Calu3 (cell line): ENCODE measurements around the gene GBX2. TPM values are rescaled to one million over a fixed set of nuclear protein-coding genes. Genes with fewer than 3 reads are reported as not detected.

Experiments used
- BruUV-seq: library from RNA; stranded (reverse); fragments of 400-500 nt; replicated peaks from 2 replicates; lab custom pipeline; 2021; lab: Mats Ljungman, UMichigan
- CTCF ChIA-PET: fragments of 300-600 bp; sonication (Branson Sonifier 250); formaldehyde crosslinking; loops from one replicate; lab custom pipeline; 2022; ENCODE audit warnings: antibody characterized with exemption; lab: Charles Lee
- DNase-seq: peaks from one replicate; pipeline ENCODE4 v3.0.0; 2022
- H3K27ac Mint-ChIP-seq: one replicate; pipeline ENCODE4 v1.8.0; 2022; ENCODE audit warnings: mixed read lengths; ENCODE audit not compliant: unreplicated experiment
- H3K27me3 Mint-ChIP-seq: one replicate; pipeline ENCODE4 v1.8.0; 2022; ENCODE audit warnings: mixed read lengths; ENCODE audit not compliant: unreplicated experiment
- H3K36me3 Mint-ChIP-seq: one replicate; pipeline ENCODE4 v1.8.0; 2022; ENCODE audit warnings: mild to moderate bottlenecking, moderate library complexity, mixed read lengths; ENCODE audit not compliant: insufficient read depth, unreplicated experiment
- H3K4me1 Mint-ChIP-seq: one replicate; pipeline ENCODE4 v1.8.0; 2022; ENCODE audit warnings: mild to moderate bottlenecking, low read depth, mixed read lengths; ENCODE audit not compliant: unreplicated experiment
- H3K4me3 Mint-ChIP-seq: one replicate; pipeline ENCODE4 v1.8.0; 2022; ENCODE audit warnings: mild to moderate bottlenecking, low read depth, moderate library complexity, mixed read lengths; ENCODE audit not compliant: unreplicated experiment
- H3K9me3 Mint-ChIP-seq: one replicate; pipeline ENCODE4 v1.8.0; 2022; ENCODE audit warnings: low read depth, mixed read lengths; ENCODE audit not compliant: unreplicated experiment
- CTCF ChIP-seq: fragments of 200-600 bp; IDR thresholded peaks from one replicate; pipeline ENCODE4 v1.8.0; 2022; ENCODE audit warnings: antibody characterized with exemption; ENCODE audit not compliant: unreplicated experiment
- intact Hi-C: fragments of 100-400 bp; cut with micrococcal nuclease; formaldehyde crosslinking; loops from one replicate; pipeline ENCODE4 v1.10.0; 2022; ENCODE audit not compliant: unreplicated experiment
- total RNA-seq: library from RNA; stranded (reverse); gene quantifications from 2 replicates; pipeline ENCODE4 v1.2.3, GENCODE V29; 2022

GBX2 gene
- total RNA-seq, 1 experiment from 2014 or later: 2.4 TPM

DNA sequence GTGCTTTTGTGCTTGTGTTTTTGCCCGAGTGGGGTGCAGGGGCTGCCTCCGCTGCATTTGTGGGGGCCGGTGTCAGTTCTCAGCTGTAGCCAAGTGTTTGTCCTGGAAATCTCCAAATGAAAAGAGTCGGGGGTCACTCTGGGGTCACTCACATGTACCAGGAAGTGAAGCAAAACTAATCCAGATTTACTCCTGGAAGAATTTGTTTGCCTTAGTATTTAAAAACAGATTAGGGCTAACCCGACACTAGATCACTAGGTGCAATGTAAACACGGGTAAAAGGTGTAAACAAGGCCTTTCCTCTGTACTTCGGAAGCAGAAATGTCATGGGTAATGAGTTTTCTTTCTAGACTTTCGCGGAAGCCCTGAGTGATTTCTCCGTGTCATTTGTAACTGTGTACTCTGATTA, 50.3 kb downstream of the GBX2 start:
- Mint-ChIP-seq H3K36me3 (peaks cover 8% of the 10 kb centered on the region), H3K27ac (no peak overlapping the region), H3K4me1 (peaks cover 23% of the 10 kb centered on the region), H3K27me3 (no peaks in the 10 kb centered on the region), H3K9me3 (no peaks in the 10 kb centered on the region), H3K4me3 (no peak overlapping the region)
- no TSS peak for BruUV-seq
- no peak for DNase-seq
- intact Hi-C loops: no loop called here
- CTCF ChIA-PET: no interaction called here
- TF ChIP-seq CTCF: no peak

- BruUV-seq: no TSS peak
- Mint-ChIP-seq H3K9me3 (no peaks in the 10 kb centered on the region), H3K4me1 (peaks cover 28% of the 10 kb centered on the region), H3K36me3 (peaks cover 8% of the 10 kb centered on the region), H3K27ac (peak overlapping the region; percentile 36), H3K4me3 (no peak overlapping the region), H3K27me3 (no peaks in the 10 kb centered on the region)
- CTCF ChIA-PET: no interaction called here
- TF ChIP-seq CTCF: no peak
- no peak for DNase-seq
- intact Hi-C loops: no loop called here
Measured at GRCh38 chr2:236117401-236117800, 50.8 kb downstream of the GBX2 start.

Other genes starting within 250 kb of the GBX2 start
- not detected in 2 replicates for gene ASB18, start 96.0 kb upstream of the GBX2 start, total RNA-seq